Measurements from ENCODE around the gene ASTN2.

ASTN2 gene

GRCh38 chr9:117334101-117334500 is 80.8 kb downstream of the ASTN2 start:
- DNase-seq (ENCODE audit: low read depth), result no peak
- TF ChIP-seq MAX (IDR thresholded peaks at IDR 0.05; ENCODE audit: low read depth, low read length) (no peak), CTCF (IDR thresholded peaks at IDR 0.05; ENCODE audit: low read depth, low read length) (no peak), POLR2A (IDR thresholded peaks at IDR 0.05; ENCODE audit: extremely low read depth, insufficient read length) (no peak), MYC (IDR thresholded peaks at IDR 0.05; ENCODE audit: low read depth, low read length) (no peak)
- no peak overlapping the region for H3K4me3 ChIP-seq (ENCODE audit: low read depth, low read length)

GRCh38 chr9:117325831-117326230 is 89.0 kb downstream of the ASTN2 start:
- no peak for DNase-seq (ENCODE audit: low read depth)
- no peak for TF ChIP-seq MAX (IDR thresholded peaks at IDR 0.05; ENCODE audit: low read depth, low read length)
- no peak for TF ChIP-seq MYC (IDR thresholded peaks at IDR 0.05; ENCODE audit: low read depth, low read length)
- TF ChIP-seq CTCF (IDR thresholded peaks at IDR 0.05; ENCODE audit: low read depth, low read length), result no peak
- no peak for TF ChIP-seq POLR2A (IDR thresholded peaks at IDR 0.05; ENCODE audit: extremely low read depth, insufficient read length)
- H3K4me3 ChIP-seq (ENCODE audit: low read depth, low read length), result no peak overlapping the region

- no peak overlapping the region for H3K4me3 ChIP-seq (ENCODE audit: low read depth, low read length)
- TF ChIP-seq MAX (IDR thresholded peaks at IDR 0.05; ENCODE audit: low read depth, low read length) (no peak), POLR2A (IDR thresholded peaks at IDR 0.05; ENCODE audit: extremely low read depth, insufficient read length) (no peak), MYC (IDR thresholded peaks at IDR 0.05; ENCODE audit: low read depth, low read length) (no peak), CTCF (IDR thresholded peaks at IDR 0.05; ENCODE audit: low read depth, low read length) (no peak)
- DNase-seq (ENCODE audit: low read depth), result no peak
Observed at GRCh38 chr9:117325110-117325731, 89.6 kb downstream of the ASTN2 start.

- TF ChIP-seq POLR2A (IDR thresholded peaks at IDR 0.05; ENCODE audit: extremely low read depth, insufficient read length), result no peak
- TF ChIP-seq MAX (IDR thresholded peaks at IDR 0.05; ENCODE audit: low read depth, low read length), result no peak
- no peak for TF ChIP-seq CTCF (IDR thresholded peaks at IDR 0.05; ENCODE audit: low read depth, low read length)
- TF ChIP-seq MYC (IDR thresholded peaks at IDR 0.05; ENCODE audit: low read depth, low read length), result no peak
- no peak overlapping the region for H3K4me3 ChIP-seq (ENCODE audit: low read depth, low read length)
- no peak for DNase-seq (ENCODE audit: low read depth)
Observed at GRCh38 chr9:117323390-117323789, 91.5 kb downstream of the ASTN2 start.

GRCh38 chr9:117317192-117317591 is 97.7 kb downstream of the ASTN2 start:
- no peak for TF ChIP-seq MAX (IDR thresholded peaks at IDR 0.05; ENCODE audit: low read depth, low read length)
- no peak for TF ChIP-seq CTCF (IDR thresholded peaks at IDR 0.05; ENCODE audit: low read depth, low read length)
- TF ChIP-seq MYC (IDR thresholded peaks at IDR 0.05; ENCODE audit: low read depth, low read length), result no peak
- no peak for TF ChIP-seq POLR2A (IDR thresholded peaks at IDR 0.05; ENCODE audit: extremely low read depth, insufficient read length)
- DNase-seq (ENCODE audit: low read depth), result no peak
- no peak overlapping the region for H3K4me3 ChIP-seq (ENCODE audit: low read depth, low read length)
